GM03348 (cell line): ENCODE data around the gene LGI2.
A peak's percentile ranks its signal among the peaks of the same experiment; 100 is the strongest.
"Not testable (repeated sequence)": the region's sequence is repeated elsewhere in the genome, so short reads cannot be mapped to it uniquely, and the experiment has no call there.

ENCODE experiments used
- DNase-seq: peaks from one replicate; pipeline ENCODE4 v3.0.0; 2012; ENCODE audit warnings: low spot score

Gene LGI2

DNA sequence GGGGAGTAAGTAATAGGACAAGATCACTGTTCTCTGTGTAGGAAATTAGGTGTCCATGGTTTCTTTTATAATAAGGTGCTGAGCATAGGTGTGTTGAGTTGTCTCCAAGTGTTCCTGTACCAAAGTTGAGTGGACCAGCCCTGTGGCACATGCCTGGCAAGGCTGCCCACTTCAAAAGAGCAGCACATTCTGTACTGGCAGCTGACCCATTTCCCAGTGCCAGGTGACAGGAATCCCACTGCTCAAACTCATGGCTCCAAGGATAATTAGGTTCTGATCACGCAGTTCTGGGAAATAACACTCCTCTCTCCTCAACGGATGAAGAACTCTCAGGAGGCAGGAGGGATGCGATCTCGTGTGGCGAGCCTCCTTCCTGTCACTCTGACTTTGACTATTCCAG lies 12.8 kb upstream of the LGI2 start:
- no peak for DNase-seq

DNA sequence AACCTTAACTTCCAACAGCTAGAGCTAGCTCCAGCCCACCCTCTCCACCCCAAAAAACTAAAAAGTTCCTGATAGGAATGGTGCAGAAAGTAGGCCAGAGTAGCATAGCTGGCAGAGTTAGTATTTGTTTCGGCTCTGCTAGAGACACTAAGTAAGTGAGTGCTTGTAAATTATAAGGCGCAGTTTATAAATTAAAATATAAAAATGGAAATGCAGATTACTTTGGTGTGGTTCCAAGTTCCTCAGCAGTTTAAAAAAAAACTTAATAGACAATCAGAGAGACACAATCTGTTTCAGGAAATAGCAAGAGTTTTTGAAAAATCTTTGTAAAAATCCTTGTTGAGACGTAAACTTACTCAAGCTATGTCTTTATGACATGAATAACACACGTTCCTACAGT lies 2.8 kb upstream of the LGI2 start:
- DNase-seq = no peak

DNA sequence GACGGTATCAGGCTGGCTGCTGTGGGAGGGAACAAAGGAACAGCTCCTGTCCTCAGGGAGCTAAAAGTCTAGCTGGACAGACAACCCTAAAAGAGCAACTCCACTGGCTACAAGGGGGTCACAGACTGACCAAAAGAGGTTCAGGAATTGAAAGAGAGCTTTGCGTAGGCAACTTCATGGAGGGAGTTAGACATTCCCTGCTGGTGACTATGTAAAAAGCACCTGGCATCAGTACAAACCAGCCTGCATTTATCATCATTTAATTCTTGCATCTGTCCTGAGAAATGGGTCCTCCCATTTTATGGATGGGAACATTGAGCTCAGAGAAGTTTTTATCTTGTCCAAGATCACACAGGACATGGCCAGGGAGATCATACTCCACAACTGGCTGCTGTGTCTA lies 1.4 kb upstream of the LGI2 start:
- peak; percentile 23 for DNase-seq

DNA sequence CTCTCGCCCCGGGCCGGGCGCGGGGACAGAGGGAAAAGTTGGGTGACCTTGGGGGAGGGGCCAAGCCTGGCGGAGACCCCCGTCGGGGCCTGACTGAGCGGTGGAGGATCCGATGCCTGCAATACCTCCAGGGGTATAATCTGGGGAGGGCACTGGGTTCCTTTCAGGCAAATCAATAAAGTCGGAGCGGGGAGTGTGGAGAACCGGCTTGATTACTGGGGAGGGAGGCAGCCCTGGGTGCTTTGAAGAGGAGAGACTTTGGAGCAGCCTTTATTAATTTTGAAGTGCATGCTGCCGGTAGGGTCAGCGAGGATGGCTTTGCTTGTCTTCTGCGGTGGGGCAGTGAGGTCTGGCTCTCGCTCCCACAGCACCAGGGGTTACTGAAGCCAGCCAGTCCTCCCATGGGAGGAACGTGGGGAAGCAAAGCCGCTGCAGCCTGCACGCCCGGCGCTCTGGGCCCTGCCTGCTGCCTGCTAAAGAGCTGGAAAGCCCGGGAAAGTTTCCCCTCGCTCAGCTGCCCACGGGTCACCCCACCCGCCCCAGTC lies 403 bp upstream of the LGI2 start:
- peak; percentile 46 for DNase-seq

DNA sequence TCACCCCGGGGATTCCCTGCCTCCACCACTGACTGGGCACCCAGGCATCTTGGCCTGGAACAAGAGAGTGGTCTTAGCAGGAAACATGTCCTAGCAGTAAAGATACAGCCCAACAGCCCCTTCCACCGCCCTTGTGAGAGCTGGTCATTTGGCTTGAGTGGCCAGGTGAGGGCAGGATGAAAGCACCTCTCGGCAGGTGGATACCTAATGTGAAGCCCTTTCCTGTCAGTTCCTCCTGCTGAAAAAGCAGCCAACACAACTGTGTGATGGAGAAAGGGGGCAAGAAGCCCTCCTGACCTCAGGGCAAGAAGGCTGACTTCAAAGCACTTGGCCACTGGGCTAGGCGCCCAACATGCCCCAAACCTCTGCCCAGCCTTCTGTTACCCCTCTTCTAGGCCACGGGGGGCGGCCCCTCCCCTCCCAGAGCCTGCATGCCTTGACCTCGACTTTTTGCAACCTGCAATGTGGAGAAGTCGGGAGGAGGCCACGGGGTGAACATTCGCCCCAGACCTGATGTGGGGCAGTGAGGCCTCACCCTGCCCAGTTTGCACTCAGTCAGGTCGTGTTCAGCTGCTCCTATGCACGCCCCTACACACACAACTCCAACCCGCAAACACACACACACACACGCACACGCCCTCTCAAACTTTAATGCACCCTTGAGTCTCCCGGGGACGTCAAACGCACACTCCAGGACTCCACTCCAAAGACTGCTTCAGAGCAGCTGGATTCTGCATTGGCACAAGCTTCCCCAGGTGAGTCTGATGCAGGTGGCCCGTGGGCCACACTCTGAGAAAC lies 1.1 kb downstream of the LGI2 start:
- no peak for DNase-seq

DNA sequence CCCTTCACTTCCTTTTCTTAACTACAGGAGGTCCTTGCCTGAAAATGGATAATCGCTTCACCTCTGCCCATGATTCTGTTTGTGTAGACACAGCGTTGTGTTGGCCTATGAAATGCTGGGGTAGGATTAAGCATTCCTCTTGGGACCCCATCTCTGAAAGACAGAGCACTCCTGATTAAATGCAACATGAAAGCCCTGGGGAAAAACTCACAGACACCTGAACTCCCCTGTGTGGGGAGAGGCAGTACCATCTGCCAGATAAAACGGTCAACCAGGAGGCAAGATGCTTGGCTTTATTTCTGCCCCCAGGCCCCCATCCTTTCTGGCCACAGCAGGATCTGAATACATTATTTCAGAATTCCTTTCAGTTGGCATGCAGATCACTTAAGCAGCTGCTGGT lies 1.9 kb downstream of the LGI2 start:
- no peak for DNase-seq

DNA sequence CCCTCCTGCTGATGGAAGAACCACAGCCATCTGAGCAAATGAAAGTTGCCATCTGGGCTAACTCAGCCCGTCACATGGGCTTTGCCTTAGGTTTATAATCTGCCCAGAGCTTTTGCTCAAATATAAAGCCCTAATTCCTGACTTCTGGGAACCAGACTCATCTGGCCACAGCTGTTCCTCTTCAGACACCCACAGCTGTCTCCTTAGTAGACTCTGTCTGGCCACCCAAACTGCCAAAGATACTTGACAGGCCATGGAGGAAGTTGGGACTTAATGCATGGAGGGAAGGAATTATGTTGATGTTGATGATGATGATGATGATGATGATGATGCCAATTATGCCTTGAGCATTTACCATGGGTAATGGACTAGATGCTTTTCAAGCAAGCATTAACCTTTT lies 8.0 kb downstream of the LGI2 start:
- no peak for DNase-seq

DNA sequence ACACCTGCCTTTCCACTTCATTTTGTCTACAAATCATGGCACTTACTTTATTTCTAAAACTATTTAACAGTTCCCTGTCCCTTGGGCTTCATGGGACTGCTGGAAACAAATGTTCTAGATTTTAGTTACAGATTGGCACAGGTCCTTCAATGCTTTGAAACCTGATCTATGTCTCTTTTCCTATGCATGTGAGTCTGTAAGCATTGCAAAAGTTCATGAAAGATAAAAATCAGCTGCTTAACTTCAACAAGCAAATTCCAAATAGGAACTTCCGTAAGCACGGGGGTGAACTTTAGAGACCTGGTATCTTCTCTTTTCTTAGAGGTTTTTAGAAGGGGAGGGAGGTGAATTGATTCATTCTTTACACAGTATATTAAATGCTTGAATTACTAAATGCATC lies 9.5 kb downstream of the LGI2 start:
- DNase-seq = no peak

DNA sequence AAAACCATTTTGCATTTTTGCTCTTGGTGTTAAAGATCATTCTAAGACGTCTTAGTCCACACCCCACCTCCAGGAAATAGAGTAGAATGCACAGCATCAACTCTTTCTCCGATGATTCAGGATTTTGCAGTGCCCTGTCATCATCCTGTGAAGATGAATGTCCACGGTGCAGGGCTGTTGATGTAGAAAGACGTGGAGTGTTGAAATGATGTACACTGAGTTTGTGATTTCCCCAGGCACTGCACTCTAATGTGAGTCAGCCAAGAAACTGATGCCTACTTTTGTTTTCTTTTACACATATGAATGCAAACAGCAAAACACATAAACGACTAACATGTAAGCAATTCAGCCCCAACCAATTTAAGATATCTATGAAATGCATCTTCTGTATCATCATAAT lies 10.5 kb downstream of the LGI2 start:
- no peak for DNase-seq

DNA sequence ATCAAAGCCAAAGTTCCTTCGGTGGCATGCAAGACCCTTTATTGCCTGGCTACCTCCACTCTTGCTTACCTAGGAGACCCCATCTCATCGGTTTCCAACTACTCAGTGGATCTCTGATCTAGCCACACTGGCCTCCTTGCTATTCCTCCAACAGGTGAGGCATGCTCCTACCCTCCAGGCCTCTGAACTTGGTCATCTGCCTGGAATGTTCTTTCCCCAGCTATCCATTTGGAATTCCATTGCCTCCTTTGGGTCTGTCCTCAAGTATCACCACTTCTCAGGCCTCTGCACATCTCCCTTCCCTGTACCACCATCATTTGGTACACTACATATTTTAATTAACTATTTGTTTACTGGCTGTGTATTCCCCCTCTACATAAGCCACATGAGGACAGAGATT lies 11.2 kb downstream of the LGI2 start:
- no peak for DNase-seq

DNA sequence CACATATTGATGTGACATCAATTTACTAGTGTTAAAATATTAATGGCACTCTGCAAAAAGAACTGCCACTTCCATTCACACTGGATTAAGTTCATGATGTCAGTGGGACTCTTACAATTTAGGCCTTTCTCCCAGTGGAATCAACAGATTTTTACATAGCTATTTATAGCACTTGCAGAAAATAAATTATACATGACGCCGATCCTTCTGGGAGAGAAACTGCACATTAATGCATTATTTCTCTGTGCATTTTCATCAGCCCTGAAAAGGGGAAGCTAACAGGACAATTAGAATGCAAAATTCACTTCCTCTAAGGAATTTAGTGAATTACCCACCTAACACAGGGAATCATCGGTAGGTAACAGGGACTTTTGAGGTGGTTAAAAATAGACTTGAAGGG lies 15.7 kb downstream of the LGI2 start:
- no peak for DNase-seq

DNA sequence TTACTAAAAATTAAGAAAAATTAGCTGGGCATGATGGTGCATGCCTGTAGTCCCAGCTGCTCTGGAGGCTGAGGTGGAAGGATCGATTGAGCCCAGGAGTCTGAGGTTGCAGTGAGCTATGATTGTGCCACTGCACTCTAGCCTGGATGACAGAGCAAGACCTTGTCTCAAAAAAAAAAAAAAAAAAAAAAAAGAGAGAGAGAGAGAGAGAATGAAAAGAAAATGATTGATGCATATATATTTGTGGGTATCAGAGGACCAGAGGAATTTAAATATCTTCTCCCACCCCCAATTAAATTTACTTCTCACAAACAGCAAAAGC lies 16.1 kb downstream of the LGI2 start:
- DNase-seq = not testable (repeated sequence)

DNA sequence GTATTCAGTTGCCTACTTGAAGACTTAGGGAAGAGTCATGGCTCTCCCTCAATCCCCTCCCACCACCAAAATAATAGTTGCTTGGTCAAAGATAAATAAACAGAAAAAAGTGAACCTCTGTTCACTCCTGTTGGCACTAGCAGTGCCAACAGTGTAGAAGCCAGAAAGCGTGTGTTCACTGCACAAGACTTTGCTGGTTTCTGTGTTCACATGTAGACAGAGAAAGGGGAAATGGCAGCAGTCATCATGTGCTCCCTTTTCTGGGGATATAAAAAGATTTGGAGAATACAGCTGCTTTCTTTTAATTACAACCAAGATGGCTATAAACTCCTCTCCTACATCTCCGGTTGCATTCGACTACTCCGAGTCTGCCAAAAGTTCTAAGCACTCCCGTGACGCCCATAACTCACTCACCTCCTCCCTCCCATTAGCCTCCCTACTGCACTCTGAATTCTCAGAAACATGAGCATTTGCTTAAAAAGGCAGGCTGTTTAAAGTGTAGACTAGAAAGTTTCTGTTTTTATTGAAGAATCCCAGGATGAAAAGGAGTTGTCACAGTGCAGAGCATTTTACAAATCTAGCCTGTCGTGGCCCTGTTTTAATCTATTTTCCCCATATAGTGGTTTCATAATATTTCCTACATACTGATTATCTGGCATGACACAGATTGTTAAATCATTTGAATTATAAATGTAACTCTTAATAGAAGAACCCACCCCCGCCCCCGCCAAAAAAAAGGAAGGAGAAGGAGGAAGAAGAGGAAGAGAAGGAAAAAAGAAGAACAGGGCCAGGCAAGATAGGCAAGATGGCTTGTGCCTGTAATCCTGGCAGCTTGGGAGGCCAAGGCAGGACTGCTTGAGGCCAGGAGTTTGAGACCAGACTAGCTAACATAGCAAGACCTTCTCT lies 16.7 kb downstream of the LGI2 start:
- DNase-seq = no peak

DNA sequence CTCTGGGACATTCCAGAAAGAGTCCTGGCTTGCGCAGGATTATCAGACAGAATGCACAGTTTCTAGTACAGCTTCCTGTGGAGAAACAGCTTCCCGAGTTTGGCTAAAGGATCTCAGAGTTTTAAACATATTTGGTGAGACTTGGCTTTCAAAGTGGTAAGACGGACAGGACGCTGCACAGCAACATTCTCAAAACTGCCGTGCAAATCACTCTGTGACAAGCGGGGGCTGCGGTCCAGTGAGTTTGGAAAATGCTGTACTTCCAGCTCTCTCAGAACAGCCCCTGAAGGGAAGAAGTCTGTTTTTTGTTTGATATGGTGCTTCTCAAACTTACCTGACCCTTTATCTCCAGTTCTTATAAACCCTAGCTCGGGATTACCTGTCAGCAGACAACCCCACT lies 18.1 kb downstream of the LGI2 start:
- DNase-seq = no peak

DNA sequence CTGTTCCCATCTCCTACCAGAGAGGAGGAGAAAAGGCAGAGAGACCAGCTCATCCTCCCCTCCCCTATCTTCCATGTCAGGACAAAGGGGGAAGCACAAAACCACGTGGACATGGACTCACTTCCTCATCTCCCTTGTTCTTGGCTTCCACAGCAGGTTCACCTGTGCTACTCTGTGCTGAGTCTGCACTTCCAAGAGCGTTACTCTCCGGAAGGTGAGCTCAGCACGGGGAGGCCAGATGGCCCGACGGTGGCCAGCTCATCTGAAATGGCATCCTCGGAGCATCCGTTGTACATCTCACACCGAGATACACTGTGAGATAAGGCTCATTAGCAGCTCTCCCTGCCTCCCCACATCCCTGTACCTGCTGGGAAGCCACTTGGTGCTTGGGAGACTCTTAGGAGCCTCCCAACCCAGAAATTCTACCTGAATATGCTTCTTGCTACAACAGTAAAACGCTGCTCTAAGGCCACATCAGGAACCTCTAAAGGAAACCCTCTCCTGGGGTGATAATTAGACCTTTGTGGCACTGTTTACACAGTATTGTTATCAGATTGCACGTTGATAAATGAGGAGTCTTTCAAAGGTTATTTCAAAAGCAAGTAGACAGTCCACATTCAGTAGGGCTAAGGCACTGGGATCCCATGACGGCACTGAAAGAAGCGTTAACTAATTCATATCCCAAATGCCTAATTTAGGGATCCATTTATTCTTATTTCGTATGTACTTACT lies 19.4 kb downstream of the LGI2 start:
- DNase-seq = no peak

DNA sequence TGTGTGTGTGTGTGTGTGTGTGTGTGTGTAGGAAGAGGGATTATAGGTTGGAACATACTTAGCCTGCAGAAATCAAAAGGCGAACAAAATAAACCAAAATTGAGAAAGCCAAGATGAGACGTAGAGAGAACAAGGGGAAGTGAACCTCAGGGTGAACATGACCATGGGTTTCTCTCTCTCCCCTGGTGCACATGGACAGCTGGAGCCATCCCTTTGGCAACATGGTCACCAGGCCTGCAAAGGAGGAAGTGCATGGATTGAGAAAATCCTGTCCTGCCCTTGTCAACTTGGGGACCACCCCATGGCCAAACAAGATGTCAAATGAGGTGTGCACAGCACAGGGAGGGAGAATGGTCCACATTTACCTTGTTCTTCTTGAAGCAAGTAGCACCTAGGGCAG lies 23.1 kb downstream of the LGI2 start:
- DNase-seq = no peak

DNA sequence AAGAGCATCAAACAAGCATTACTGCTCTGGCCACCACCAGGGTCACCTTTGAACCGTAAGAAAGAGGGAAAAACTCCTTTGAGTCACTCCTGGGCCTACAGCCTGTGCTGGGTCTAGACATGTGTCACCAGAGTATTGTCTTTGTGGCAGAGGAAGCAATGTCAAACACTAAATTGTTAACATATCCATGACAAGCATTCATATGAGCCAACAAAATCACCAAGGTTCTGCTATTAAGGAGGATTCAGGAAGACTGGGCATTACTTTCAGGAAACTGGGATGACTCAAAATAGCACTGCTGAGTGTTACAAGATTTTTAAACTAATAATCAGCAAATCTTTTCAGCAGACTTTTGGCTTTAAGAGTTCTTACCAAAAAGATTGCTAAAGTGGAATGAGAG lies 28.1 kb downstream of the LGI2 start:
- DNase-seq = peak; percentile 26

DNA sequence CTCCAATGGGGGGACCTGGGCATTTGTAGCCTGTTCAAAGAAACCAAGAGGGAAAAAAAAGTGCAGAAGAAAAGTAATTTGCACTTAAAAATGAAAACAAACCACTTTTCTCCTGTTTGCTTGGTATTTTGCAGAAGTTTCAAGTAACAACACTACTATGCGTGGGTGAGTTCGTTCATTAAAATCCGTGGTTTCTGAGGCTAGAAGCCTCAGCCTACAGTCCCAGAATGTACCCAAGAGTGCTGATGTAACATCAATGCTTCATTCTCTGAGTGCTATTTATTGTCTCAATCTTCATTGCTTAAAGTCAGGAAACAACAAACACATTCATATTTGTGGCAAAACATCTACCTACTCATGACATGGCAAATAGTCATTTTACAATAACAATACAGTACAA lies 29.2 kb downstream of the LGI2 start:
- DNase-seq = no peak

DNA sequence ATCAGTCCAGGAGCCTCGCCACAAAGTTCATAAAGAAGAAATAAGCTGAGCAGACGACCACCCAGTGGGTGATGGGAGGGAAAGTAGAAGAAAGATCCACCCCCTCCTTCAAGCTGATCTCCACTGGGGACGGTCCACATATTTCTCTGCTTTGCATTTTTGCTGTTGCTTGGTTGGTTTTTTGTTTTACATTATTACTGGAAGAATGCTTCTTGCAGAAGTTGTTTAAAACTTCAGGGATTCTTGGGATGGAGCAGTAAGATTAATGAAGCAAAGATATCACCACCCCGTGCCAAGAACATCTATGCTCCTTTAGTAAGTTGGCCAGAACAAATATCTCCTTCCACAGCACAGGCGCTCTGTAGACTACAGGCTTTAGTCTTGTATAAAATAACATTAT lies 30.1 kb downstream of the LGI2 start:
- DNase-seq = no peak

DNA sequence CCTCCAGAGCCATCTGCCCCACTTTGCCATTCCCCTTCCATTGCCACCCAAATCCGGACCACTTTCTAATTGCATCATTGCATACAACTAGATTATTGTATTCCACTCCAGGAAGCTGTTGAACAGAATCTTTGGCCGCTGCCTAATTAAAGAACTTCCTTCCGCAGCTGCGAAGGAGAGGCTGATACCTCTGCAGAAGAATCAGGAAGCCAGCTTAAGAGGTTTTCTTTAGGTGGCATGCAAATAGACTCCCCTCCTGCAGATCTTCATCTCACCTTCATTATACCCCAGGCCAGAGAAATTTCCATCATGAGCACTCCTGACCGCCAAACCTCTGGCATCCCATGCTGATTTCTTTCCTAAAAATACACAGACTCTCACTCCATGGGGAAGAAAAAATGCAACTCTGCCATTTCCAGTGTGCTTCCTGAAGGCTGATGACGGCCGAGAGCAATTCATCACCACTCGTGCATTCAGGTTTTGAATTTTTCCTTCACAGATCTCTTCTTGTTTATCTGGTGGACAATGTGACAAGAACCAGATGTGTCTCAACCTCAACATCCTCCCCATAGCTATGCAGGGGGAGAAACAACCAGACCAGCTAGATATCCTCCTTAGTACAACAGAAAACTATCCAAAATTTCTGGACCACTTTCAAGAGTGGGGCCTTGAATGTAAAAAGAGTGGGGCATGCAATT lies 31.2 kb downstream of the LGI2 start:
- no peak for DNase-seq

DNA sequence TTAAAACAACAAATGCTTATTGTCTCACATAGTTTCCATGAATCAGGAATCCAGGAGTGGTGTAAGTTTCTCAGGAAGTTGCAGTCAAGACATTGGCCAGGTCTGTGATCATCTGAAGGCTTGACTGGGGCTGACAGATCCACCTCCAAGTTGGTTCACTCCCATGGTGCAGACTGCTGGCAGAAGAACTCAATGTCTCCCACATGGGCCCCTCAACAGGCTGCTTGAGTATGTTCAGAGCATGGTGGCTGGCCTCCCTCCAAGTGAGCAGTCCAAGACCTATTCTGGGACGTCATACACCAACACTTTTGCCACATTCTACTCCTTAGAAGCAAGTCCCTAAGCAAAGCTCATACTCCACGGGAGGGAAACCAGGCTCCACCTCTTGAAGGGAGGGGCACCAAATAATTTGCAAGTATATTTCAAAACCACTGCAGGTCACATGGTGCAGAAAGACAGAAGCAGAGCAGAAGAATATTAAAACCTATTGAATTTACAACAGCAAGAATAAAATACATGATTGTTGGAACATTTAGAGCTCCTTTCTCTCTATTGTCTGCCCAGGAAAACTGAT lies 35.3 kb downstream of the LGI2 start:
- no peak for DNase-seq
